Measurements from ENCODE around the gene FYCO1.

GRCh38 chr3:45890405-45890804, 105.2 kb downstream of the FYCO1 start:
- no peak for TF ChIP-seq CTCF (IDR thresholded peaks at IDR 0.05)
- no peak for TF ChIP-seq ZFX (IDR thresholded peaks at IDR 0.05; ENCODE audit: borderline replicate concordance)

Measured in 22Rv1 (cell line).